Bone marrow (tissue), 2 donors: ENCODE results near the gene AIM2.
"Not testable (repeated sequence)": the region's sequence is repeated elsewhere in the genome, so short reads cannot be mapped to it uniquely, and the experiment has no call there.

Experiments
- DNase-seq, 2 donors: peaks; one replicate each; lab custom pipeline; 2025; lab: John Stamatoyannopoulos, UW

The AIM2 gene

GRCh38 chr1:159076438-159077119 lies at the start of gene AIM2:
TSS of gene AIM2 (minus strand) at chr1:159076766. CDS start at chr1:159073499, 3,267 bp downstream.
- DNase-seq: no peak

- no peak for DNase-seq
Measured at GRCh38 chr1:159123587-159123986, 47.0 kb upstream of the AIM2 start.

DNA sequence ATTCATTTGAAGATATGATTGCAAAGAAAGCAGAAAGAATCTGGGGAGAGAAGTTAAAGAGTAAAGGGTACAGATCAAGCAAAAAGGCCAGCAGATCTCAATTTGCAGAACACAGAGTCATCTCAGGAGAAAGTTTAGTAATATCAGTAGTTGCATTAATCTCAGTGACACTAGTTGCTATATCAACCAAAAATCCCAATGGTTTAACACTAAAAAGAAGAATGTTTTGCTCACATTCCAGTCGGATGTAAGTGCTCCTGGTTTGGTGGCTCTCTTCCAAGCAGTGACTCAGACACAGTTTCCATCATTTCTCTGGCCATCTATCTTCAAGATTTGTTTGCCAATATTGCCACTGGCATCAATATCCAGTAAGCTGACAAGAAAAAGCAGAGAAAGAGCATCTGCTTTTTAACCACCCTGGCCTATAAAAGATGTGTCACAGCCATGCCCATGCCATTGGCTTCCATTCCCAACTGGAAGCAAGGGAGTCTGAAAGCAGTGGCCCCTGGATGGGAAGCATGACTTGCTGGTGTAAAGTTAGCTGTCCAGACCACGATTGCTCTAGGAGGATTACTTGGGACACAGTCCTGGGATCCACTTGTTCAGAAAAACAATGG lies 45.5 kb upstream of the AIM2 start:
- no peak for DNase-seq

- DNase-seq: no peak
Measured at GRCh38 chr1:159121526-159121925, 45.0 kb upstream of the AIM2 start.

- DNase-seq: no peak
Measured at GRCh38 chr1:159120317-159120716, 43.8 kb upstream of the AIM2 start.

GRCh38 chr1:159113596-159114433 lies 37.2 kb upstream of the AIM2 start:
- no peak for DNase-seq

DNA sequence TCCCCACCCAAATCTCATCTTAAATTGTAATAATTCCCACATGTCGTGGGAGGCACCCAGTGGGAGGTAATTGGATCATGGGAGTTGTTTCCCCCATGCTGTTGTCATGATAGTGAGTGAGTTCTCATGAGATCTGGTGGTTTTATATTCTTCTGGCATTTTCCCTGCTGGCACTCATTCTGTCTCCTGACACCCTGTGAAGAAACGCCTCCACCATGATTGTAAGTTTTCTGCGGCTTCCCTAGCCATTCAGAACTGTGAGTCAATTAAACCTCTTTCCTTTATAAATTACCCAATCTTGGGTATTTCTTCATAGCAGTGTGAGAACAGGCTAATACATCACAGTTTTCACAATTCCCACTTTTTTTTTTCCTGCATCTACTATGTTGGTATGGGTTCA lies 26.5 kb upstream of the AIM2 start:
- DNase-seq: not testable (repeated sequence)

- no peak for DNase-seq
Measured at GRCh38 chr1:159100589-159100988, 24.0 kb upstream of the AIM2 start.

- no peak for DNase-seq
Measured at GRCh38 chr1:159098596-159098995, 22.0 kb upstream of the AIM2 start.

DNA sequence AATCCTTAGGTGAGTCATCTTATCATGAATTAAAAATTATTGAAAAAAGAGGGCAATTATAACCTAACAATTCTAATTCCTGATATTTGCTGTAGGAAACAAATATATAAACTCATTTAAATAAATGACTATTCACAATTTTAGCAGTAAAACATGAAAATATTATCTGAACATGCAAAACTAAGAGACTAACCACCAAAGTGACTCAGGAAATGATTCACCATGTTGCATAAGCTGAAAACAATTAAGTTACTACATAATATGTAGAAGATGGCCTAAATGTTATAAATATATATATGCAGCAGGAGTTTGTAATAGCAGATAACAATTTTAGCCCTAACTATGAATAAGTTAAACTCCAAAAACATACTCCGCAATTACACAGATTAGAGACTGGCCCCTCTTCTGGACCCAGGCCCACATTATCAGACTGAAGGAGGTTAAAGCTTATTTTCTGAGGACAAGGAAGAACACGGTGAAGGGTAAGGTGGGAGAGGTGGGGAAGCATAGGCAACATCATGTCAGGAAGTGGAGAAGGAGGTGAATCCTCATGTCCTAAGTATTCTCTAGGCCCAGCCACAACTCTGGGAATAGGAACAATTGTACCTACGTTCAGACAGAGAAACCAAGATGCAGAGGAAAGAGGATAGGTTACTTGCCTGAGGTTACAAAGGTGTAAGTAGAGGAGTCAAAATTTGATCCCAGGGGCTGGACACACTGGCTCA lies 15.6 kb upstream of the AIM2 start:
- DNase-seq: peak in 1 of 2 donors; percentile 43

DNA sequence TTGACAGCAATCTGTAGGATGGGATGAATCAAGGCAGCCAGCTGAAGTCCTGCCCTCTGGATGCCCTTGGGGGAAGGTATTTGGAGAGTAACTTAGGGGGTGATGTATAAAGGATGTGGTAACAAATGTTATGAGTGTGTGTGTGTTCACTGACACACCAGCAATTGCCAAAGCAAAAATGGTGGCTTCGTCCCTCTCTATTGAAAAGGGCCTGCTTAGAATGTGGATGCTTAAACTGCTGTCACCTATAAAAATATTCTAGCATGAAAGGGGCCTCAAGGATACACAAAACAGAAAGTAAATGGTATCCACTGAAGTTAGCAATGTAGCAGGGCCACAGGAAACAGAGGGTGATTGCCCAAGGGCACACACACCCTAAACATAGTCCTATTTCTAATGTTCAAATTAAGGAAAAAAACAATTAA lies 15.1 kb upstream of the AIM2 start:
- DNase-seq: peak in 1 of 2 donors; percentile 42

GRCh38 chr1:159091180-159091560 lies 14.6 kb upstream of the AIM2 start:
- no peak for DNase-seq

- no peak for DNase-seq
Measured at GRCh38 chr1:159090286-159091179, 14.0 kb upstream of the AIM2 start.

DNA sequence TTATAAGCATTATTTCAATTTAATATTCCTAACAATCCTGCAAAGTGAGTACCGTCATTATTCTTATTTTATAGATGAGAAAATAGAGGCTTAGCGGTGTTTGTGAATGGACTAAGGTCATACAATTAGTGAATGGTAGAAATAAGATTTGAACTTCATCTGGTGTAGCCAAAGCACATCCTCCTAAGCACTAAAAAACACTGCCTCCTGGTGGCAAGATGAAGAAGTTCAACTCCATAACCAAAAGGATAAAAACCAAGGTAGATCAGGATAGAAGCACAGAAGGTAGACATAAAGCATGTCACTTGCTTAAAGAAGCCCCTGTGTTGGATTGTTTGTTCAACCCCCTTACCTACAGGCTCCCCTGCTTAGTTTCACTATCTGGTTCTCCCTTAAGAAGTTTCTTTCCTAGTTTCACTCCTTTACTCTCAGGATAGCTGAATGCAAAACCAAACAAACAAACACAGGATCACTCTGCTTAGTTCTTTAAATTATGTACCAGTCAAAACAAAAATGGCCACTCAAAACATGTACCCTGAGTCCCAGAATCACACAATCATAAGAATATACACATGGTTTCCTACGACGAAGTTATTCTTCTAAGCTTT lies 12.7 kb upstream of the AIM2 start:
- no peak for DNase-seq

- DNase-seq: no peak
Measured at GRCh38 chr1:159088546-159089183, 12.1 kb upstream of the AIM2 start.

- peak in 1 of 2 donors; percentile 78 for DNase-seq
Measured at GRCh38 chr1:159088050-159088449, 11.5 kb upstream of the AIM2 start.

DNA sequence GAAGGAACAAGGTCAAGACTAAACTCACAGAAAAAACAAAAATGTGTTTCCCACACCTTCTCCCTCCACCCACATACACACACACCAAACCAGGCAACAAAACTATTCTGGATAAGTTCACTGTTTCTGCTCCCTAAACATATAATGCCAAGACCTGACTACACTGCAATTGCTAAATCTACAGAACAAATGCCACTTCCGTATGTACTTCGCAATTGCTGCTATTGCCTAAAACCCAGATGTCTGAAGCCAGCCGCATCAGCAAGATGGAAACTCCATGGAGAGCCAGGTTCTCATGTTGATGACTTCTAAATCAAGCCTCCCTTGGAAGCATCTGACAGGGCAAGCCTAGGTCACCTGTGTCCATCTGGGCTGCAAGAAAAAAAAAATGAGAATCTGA lies 8.3 kb upstream of the AIM2 start:
- DNase-seq: no peak

- no peak for DNase-seq
Measured at GRCh38 chr1:159084152-159084551, 7.6 kb upstream of the AIM2 start.

DNA sequence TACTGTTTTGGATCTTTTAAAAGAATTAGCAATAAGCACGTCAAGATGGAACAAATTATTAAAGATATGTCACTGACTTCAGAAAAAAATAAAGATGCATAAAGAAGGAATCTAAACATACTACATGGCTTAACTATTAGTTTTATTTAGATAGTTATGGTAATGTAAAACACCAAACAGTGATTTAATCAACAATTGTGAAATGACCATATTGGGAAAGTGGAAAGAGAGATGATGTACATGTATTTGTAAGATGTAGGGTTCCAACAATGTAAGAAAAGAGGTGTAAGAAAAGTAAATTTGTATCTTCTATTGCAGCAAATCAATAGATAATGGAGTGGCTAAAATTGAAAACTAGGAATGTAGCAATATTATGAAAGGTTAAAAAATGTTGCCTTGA lies 6.4 kb upstream of the AIM2 start:
- DNase-seq: no peak

DNA sequence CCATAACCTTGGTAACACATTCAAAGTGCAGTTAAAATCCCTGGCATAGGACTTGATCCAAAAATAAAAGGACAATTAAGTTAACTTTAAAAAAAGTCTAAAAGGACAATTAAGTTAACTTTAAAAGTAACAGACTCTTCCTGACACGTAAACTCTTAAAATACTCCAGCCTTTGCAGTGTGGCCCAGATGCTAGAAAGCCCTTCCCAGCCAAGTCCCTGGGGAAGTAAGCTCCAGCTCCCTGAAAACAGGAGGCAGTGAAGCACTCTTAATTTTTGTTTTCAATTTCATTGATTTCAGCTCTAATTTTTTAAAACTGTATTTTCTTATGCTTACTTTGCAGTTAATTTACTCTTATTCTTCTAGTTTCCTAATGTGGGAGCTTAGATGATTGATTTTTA lies 5.1 kb upstream of the AIM2 start:
- no peak for DNase-seq
